Measurements from ENCODE around the gene PXDN.

- no peak for TF ChIP-seq POLR2A (IDR thresholded peaks at IDR 0.05; ENCODE audit: low read length)
- no peak for TF ChIP-seq GATA1 (IDR thresholded peaks at IDR 0.05; ENCODE audit: low read depth, low read length)
Observed at GRCh38 chr2:1609040-1609439, 135.3 kb downstream of the PXDN start.
